PC-3 (cell line): ENCODE measurements around the gene PLD4. TPM values are rescaled to one million over a fixed set of nuclear protein-coding genes. Genes with fewer than 3 reads are reported as not detected.
A peak's percentile ranks its signal among the peaks of the same experiment; 100 is the strongest.

ENCODE experiments used
- ATAC-seq: fragments of 200-7000 bp; cut with Tn5 transposase; 2 replicates; pipeline ENCODE4 v1.9.1; 2020; ENCODE audit warnings: mild to moderate bottlenecking, moderate library complexity
- BruUV-seq: library from RNA; stranded (reverse); fragments of 400-500 nt; replicated peaks from 2 replicates; lab custom pipeline; 2021; lab: Mats Ljungman, UMichigan
- CTCF ChIA-PET: fragments of 300-600 bp; sonication (Branson Sonifier 250); formaldehyde crosslinking; loops from one replicate; lab custom pipeline; 2022; ENCODE audit warnings: antibody characterized with exemption; lab: Charles Lee
- POLR2A ChIA-PET: fragments of 300-600 bp; sonication (Branson Sonifier 250); formaldehyde crosslinking; loops from one replicate; lab custom pipeline; 2022; ENCODE audit warnings: antibody characterized with exemption; ENCODE audit not compliant: unreplicated experiment; lab: Charles Lee
- DNase-seq: peaks from one replicate; pipeline ENCODE4 v3.0.0-alpha.2; 2015
- H2AFZ ChIP-seq: fragments of 300-600 bp; sonication (generic); 2 replicates; pipeline ENCODE4 v1.6.0; 2016; ENCODE audit warnings: antibody characterized with exemption, low read length
- H3F3A ChIP-seq: fragments of 300-600 bp; sonication (generic); one replicate; pipeline ENCODE4 v1.6.0; 2017; ENCODE audit warnings: antibody characterized with exemption, low read length, control low read depth, mild to moderate bottlenecking; ENCODE audit not compliant: unreplicated experiment
- H3K27ac ChIP-seq: fragments of 300-600 bp; sonication (generic); 2 replicates; pipeline ENCODE4 v1.5.1; 2016; ENCODE audit warnings: mild to moderate bottlenecking, low read length
- H3K27me3 ChIP-seq: fragments of 300-600 bp; sonication (generic); 2 replicates; pipeline ENCODE4 v1.6.1; 2016; ENCODE audit warnings: low read length, mixed read lengths
- H3K36me3 ChIP-seq: fragments of 300-600 bp; sonication (generic); 2 replicates; pipeline ENCODE4 v1.6.1; 2016; ENCODE audit warnings: low read depth, mixed run types, low read length, mixed read lengths
- H3K4me1 ChIP-seq: fragments of 300-600 bp; sonication (generic); 2 replicates; pipeline ENCODE4 v1.5.1; 2016; ENCODE audit warnings: low read length; ENCODE audit not compliant: insufficient read depth
- H3K4me2 ChIP-seq: fragments of 300-600 bp; sonication (generic); 2 replicates; pipeline ENCODE4 v1.6.0; 2016; ENCODE audit warnings: low read length
- H3K4me3 ChIP-seq: fragments of 300-600 bp; sonication (generic); 2 replicates; pipeline ENCODE4 v1.5.1; 2016; ENCODE audit warnings: mild to moderate bottlenecking, low read length, mixed read lengths
- H3K79me2 ChIP-seq: fragments of 300-600 bp; sonication (generic); 2 replicates; pipeline ENCODE4 v1.6.1; 2017; ENCODE audit warnings: low read length, mixed read lengths
- H3K9ac ChIP-seq: fragments of 300-600 bp; sonication (generic); 2 replicates; pipeline ENCODE4 v1.6.0; 2016; ENCODE audit warnings: mild to moderate bottlenecking, low read length
- H3K9me2 ChIP-seq: fragments of 300-600 bp; sonication (generic); replicated peaks from 2 replicates; pipeline ENCODE4 v1.6.1; 2016; ENCODE audit warnings: mixed run types, low read length, mixed read lengths
- H3K9me3 ChIP-seq: fragments of 300-600 bp; sonication (generic); 2 replicates; pipeline ENCODE4 v1.6.1; 2016; ENCODE audit warnings: low read length, mixed read lengths
- H4K20me1 ChIP-seq: fragments of 300-600 bp; sonication (generic); 2 replicates; pipeline ENCODE4 v1.6.1; 2016; ENCODE audit warnings: low read length, mixed read lengths
- CTCF ChIP-seq: fragments of 300-600 bp; sonication (generic); conservative IDR thresholded peaks from 2 replicates; pipeline ENCODE4 v1.5.1; 2017; ENCODE audit warnings: antibody characterized with exemption, low read depth, mild to moderate bottlenecking, low read length
- EZH2 ChIP-seq: fragments of 300-600 bp; sonication (generic); IDR thresholded peaks from one replicate; pipeline ENCODE4 v1.6.1; 2017; ENCODE audit warnings: antibody characterized with exemption, mild to moderate bottlenecking, low read length; ENCODE audit not compliant: unreplicated experiment
- EZH2phosphoT487 ChIP-seq: fragments of 300-600 bp; sonication (generic); IDR thresholded peaks from 2 replicates; pipeline ENCODE4 v1.6.1; 2018; ENCODE audit warnings: mild to moderate bottlenecking, antibody characterized with exemption, low read length, borderline replicate concordance
- intact Hi-C: fragments of 100-400 bp; cut with micrococcal nuclease; formaldehyde crosslinking; loops from 2 replicates; pipeline ENCODE4 v1.9.0; 2023
- total RNA-seq: library from RNA; depleted of rRNA; stranded (reverse); fragments of >200 nt; gene quantifications from 2 replicates; pipeline ENCODE4 v1.2.3, GENCODE V29; 2014

PLD4 gene
- total RNA-seq, 1 experiment from 2014 or later, result 0.04 TPM

DNA sequence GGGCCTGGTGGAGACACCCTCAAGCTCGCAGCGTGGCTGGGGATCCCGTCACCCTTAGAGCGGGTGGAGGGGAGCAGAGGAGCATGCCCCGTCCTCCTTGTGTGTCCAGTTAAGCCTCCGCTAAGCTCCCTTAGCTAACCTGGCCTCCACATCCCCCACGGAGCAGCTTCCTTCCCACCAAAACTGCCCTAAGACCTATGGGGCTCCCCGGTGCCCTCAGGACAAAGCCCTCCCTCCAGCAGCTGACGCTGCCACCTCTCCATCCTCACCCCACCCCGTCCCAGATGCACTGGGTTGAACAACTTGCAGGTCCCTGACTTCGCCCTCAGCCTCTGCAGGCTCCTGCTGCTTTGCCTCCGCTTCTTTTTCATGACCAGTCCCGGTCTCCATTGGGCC is 49.5 kb downstream of the PLD4 start:
- intact Hi-C loops, result loop anchor here (5.0 kb wide), 1 partner anchor 42 kb away; no protein-coding TSS in a partner anchor
- Histone ChIP-seq H3K4me1 (peaks cover 84% of the 10 kb centered on the region), H3K79me2 (peaks cover 43% of the 10 kb centered on the region), H3K36me3 (no peaks in the 10 kb centered on the region), H3K4me2 (peak overlapping the region; percentile 70), H3K9me2 (no peaks in the 10 kb centered on the region), H2AFZ (no peak overlapping the region), H3F3A (no peaks in the 10 kb centered on the region), H4K20me1 (no peaks in the 10 kb centered on the region), H3K27ac (peak overlapping the region; percentile 92), H3K27me3 (no peaks in the 10 kb centered on the region), H3K4me3 (peak overlapping the region; percentile 28; the same call in 1 of the 2 replicates), H3K9ac (peak overlapping the region; percentile 23), H3K9me3 (no peaks in the 10 kb centered on the region)
- TF ChIP-seq CTCF (no peak), EZH2 (no peak), EZH2phosphoT487 (no peak)
- ATAC-seq, result no peak
- no peak for DNase-seq
- CTCF ChIA-PET, result interaction anchor here (0.6 to 1.9 kb wide), 6 partner anchors 9 to 81 kb away, joined by 3 to 7 read pairs (median 4); no protein-coding TSS in a partner anchor
- BruUV-seq, result no TSS peak
- POLR2A ChIA-PET, result interaction anchor here (0.6 to 2.5 kb wide), 3 partner anchors 11 to 81 kb away, joined by 5 to 8 read pairs (median 5); partner anchors contain the start of gene CLBA1

GRCh38 chr14:104974665-104975390 is 50.1 kb downstream of the PLD4 start:
- Histone ChIP-seq H3K4me2 (peak overlapping the region; percentile 70; the same call in 1 of the 2 replicates), H3K4me1 (peaks cover 80% of the 10 kb centered on the region), H3K36me3 (no peaks in the 10 kb centered on the region), H3F3A (no peaks in the 10 kb centered on the region), H3K79me2 (peaks cover 40% of the 10 kb centered on the region), H3K27ac (peak overlapping the region; percentile 92), H2AFZ (no peak overlapping the region), H3K27me3 (no peaks in the 10 kb centered on the region), H3K9me2 (no peaks in the 10 kb centered on the region), H3K9me3 (no peaks in the 10 kb centered on the region), H3K4me3 (no peak overlapping the region), H3K9ac (0 out of 2 replicates have a peak overlapping the region, but pooled peaks have one; percentile 23), H4K20me1 (no peaks in the 10 kb centered on the region)
- ATAC-seq, result no peak
- CTCF ChIA-PET, result interaction anchor here (0.5 to 1.0 kb wide), 2 partner anchors 51 to 53 kb away, joined by 3 read pairs; no protein-coding TSS in a partner anchor
- intact Hi-C loops, result loop anchor here (5.0 kb wide), 1 partner anchor 43 kb away; no protein-coding TSS in a partner anchor
- no peak for DNase-seq
- TF ChIP-seq EZH2phosphoT487, result no peak
- TF ChIP-seq EZH2, result no peak
- no peak for TF ChIP-seq CTCF
- no TSS peak for BruUV-seq
- POLR2A ChIA-PET, result no interaction called here
